Prostate gland (tissue), 2 donors: ENCODE results near the gene SIRPB2.

Source experiments
- POLR2A ChIP-seq: fragments of 450-650 bp; IDR thresholded peaks from one replicate; pipeline ENCODE4 v1.6.1; 2016; ENCODE audit warnings: antibody characterized with exemption, mild to moderate bottlenecking
- TF ChIP-seq, protein P1 (sequence below), 4 experiments: fragments of 200-600 bp in 2 of 4; fragments of 450-650 bp in 2 of 4; sonication (generic) in 2 of 4; IDR thresholded peaks; 1 replicate in 3 of 4; 2 replicates in 1 of 4; pipeline ENCODE4 v1.5.1; 2016 to 2019; ENCODE audit warnings: antibody characterized with exemption in 4 of 4, mild to moderate bottlenecking in 2 of 4, moderate library complexity in 2 of 4

GRCh38 chr20:1431158-1431557 is 60.1 kb downstream of the SIRPB2 start:
- no peak for TF ChIP-seq POLR2A
- TF ChIP-seq, protein P1, sequence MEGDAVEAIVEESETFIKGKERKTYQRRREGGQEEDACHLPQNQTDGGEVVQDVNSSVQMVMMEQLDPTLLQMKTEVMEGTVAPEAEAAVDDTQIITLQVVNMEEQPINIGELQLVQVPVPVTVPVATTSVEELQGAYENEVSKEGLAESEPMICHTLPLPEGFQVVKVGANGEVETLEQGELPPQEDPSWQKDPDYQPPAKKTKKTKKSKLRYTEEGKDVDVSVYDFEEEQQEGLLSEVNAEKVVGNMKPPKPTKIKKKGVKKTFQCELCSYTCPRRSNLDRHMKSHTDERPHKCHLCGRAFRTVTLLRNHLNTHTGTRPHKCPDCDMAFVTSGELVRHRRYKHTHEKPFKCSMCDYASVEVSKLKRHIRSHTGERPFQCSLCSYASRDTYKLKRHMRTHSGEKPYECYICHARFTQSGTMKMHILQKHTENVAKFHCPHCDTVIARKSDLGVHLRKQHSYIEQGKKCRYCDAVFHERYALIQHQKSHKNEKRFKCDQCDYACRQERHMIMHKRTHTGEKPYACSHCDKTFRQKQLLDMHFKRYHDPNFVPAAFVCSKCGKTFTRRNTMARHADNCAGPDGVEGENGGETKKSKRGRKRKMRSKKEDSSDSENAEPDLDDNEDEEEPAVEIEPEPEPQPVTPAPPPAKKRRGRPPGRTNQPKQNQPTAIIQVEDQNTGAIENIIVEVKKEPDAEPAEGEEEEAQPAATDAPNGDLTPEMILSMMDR (IDR thresholded peaks at IDR 0.05): no peak
